ENCODE data around the gene RALGPS1. TPM values are rescaled to one million over a fixed set of nuclear protein-coding genes. Genes with fewer than 3 reads are reported as not detected.

The RALGPS1 gene
- polyA plus RNA-seq, 1 of the 3 experiments (the other 2 are of a cell fraction), result 3.9 TPM

- Histone ChIP-seq H3K27me3 (ENCODE audit: insufficient read depth) (no peaks in the 10 kb centered on the region), H3K9me2 (no peaks in the 10 kb centered on the region), H3K79me2 (ENCODE audit: insufficient read depth) (no peaks in the 10 kb centered on the region), H2AFZ (ENCODE audit: low read depth) (no peak overlapping the region), H3F3A (replicated peaks; ENCODE audit: insufficient read depth) (no peaks in the 10 kb centered on the region), H3K4me2 (no peak overlapping the region), H4K20me1 (ENCODE audit: insufficient read depth) (no peaks in the 10 kb centered on the region), H3K36me3 (replicated peaks in 1 of 2; ENCODE audit: control insufficient read depth in 1 of 2, insufficient read depth in 2 of 2, low read length in 1 of 2) (no peaks in the 10 kb centered on the region), H3K9me3 (no peaks in the 10 kb centered on the region), H3K4me3 (ENCODE audit: low read depth in 2 of 2, low read length in 1 of 2) (no peak overlapping the region), H3K4me1 (ENCODE audit: control insufficient read depth in 1 of 2, insufficient read depth in 2 of 2, low read depth in 1 of 2, low read length in 1 of 2) (peaks cover 0 to 43% of the 10 kb centered on the region in 2 experiments; a peak in 2 of 4 replicates), H3K9ac (no peak overlapping the region), H3K27ac (ENCODE audit: low read depth in 2 of 2, low read length in 1 of 2) (no peak overlapping the region)
- DNase-seq, result no peak
- WGBS (ENCODE audit: low lambda C conversion rate), result 97% methylated on average over 6 of the region's 9 CpGs
- ChIA-PET POLR2A (no interaction called here), CTCF (no interaction called here)
- TF ChIP-seq CHD2 (IDR thresholded peaks at IDR 0.05; ENCODE audit: low read length, partially characterized antibody) (no peak), TEAD4 (IDR thresholded peaks at IDR 0.05; ENCODE audit: borderline replicate concordance, insufficient read depth) (no peak), RXRA (IDR thresholded peaks at IDR 0.05; ENCODE audit: borderline replicate concordance, low read depth) (no peak), ZBTB33 (IDR thresholded peaks at IDR 0.05; ENCODE audit: borderline replicate concordance, low read depth) (no peak), USF1 (IDR thresholded peaks at IDR 0.05; ENCODE audit: borderline replicate concordance, low read depth) (no peak), CTCF (IDR thresholded peaks at IDR 0.05) (no peak), RCOR1 (IDR thresholded peaks at IDR 0.05; ENCODE audit: low read length) (no peak), REST (IDR thresholded peaks at IDR 0.05; ENCODE audit: low read depth, low read length) (no peak), FOSL2 (IDR thresholded peaks at IDR 0.05; ENCODE audit: borderline replicate concordance, low read depth) (no peak), EZH2phosphoT487 (IDR thresholded peaks at IDR 0.05; ENCODE audit: borderline replicate concordance, low read depth) (no peak), GABPA (IDR thresholded peaks at IDR 0.05; ENCODE audit: low read depth) (no peak), FOXM1 (IDR thresholded peaks at IDR 0.05; ENCODE audit: low read depth) (no peak)
These were observed 116.5 kb downstream of the RALGPS1 start for GRCh38 chr9:127030814-127031740.
